NCI-H345 treated with DMSO at 0.1 percent for 48 hours (cell line): ENCODE measurements around the gene ZSCAN29.
A peak's percentile ranks its signal among the peaks of the same experiment; 100 is the strongest.
"Not testable (repeated sequence)": the region's sequence is repeated elsewhere in the genome, so short reads cannot be mapped to it uniquely, and the experiment has no call there.

Experiments used
- DNase-seq: peaks from one replicate; lab custom pipeline; 2025; ENCODE audit not compliant: unreplicated experiment; lab: John Stamatoyannopoulos, UW

The ZSCAN29 gene

DNA sequence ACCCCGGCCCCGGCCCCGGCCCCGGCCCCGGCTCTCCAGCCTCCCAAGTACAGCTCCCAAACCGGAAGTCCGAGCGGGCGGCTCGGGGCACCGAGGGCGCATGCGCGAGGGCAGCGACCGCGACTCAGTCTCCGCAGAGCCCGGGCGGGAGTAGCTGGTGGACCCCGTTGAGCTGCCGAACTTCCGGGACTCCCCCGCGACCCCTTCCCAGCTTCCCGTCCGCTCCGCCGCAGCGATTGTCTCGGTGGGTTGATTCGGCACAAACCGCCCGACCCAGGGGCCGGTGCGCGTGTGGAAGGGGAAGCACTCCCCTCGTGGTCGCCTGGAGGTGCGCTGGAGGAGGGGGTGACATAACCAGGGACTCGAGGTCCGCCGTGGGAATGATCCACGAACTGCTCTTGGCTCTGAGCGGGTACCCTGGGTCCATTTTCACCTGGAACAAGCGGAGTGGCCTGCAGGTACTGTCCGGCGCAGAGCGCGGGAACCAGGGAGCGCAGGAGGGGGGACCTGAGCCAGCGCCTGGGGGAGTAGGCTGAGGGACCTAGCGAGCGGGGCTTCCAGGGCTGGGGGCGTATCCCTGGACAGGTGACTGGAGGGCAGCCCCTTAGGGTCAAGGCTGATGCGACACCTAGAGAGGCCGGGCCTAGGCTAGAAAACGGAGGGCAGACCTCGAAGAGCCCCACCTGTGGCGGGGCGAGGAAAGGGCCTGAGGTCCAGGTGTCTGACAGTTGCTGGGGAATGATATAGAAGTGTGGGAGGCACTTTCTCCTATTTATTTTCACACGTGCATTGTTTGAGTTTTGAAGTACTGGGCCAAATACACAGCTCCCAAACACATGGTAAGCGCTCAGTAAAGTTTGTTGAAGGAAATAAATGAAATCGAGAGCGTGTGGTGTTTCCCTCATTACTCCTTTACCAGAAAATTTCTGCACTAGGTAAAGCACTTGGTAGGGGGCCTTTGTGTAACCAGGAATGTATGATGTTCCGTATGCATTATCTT lies at the start of gene ZSCAN29, which contains the start of gene TUBGCP4:
TSS of gene ZSCAN29 (minus strand) at position 69 of the 1,000 bp plus-strand sequence. CDS start 1,130 bp downstream, outside the sequence.
TSS of gene TUBGCP4 (plus strand) at position 127 of the 1,000 bp plus-strand sequence. CDS start at position 381, 254 bp downstream.
- DNase-seq, result peak; percentile 44

DNA sequence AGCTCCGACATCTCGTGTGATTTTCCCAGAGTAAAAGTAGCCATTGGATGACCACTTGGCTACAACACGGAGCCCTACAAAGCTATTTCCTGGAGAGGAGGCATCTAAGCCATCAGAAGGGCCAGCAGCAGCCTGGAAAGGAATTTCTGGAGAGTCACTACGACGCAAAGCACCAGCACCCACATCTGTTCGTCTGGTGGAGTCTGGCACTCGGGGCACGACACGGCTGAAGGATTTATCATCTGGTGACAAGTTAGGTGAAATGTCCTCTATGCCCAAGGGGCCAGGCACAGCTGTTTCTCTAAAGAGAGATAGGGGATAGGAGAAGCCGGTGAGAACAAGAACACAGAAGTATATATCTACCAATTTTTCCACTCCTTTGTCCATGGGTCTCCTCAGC lies 49.6 kb upstream of the ZSCAN29 start:
- DNase-seq, result no peak

DNA sequence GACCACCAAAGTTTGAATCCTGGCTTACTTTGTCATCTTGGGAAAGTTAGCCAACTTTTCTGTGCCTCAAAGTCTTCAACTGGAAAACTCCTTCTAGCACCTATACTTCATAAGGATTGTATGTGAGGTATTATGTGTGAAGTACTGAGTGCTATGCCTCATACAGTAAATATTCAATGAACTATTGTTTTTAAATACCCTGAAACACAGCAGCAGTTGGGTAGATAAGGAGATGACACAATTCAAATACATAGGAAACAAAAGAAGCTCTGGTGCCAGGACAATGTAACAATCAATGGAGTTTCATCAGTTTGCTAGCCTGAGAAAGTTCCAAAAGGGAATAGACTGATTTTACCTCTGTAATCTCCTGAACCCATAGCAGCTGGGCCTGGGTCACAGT lies 43.4 kb upstream of the ZSCAN29 start:
- DNase-seq, result no peak

DNA sequence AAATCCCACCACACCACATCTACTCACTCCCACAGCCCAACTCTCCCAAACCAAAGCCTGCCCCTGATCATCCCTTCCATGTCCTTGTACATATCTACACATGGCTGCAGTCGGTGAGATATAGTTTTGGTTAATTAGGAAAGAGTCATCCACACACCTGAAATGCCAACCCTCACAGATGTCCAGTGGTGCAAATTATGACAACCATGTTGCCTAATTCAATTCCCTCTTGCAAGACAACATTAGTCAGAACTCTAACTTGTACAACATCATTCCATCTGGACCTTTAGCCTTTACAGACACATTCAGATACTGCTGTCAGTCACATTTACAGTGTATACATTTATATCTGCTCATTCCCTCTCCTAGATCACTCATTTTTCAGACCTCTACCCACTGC lies 41.3 kb upstream of the ZSCAN29 start:
- no peak for DNase-seq

DNA sequence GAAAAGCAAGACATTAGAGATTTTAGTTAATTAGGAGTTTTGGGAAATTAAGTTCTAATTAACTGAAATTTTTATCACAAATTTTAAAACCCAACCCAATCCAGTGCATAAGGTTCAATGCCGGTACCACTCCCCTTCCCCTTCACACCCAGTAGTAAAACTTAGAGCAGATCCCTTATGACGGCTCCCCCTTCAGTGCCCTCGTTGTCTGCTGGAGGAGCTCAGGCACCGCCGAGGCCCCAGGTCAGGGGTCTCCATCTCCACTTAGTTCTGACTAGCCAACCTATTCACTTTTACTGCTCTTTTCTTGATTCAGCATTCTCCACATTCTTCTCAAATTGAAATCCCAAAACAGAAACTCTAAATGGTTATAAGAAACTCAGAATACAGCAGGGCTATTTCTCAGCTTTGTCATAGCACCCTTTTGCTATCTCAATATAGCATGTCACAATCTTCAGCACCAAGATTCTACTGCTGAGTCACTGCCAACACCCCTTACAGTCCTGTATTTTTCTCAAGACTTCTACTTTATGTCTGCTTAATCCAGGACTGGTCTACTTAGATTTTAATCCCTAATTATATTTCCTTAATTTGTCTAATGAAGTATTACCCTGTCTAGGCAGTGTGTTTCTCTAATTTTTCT lies 39.9 kb upstream of the ZSCAN29 start:
- no peak for DNase-seq

DNA sequence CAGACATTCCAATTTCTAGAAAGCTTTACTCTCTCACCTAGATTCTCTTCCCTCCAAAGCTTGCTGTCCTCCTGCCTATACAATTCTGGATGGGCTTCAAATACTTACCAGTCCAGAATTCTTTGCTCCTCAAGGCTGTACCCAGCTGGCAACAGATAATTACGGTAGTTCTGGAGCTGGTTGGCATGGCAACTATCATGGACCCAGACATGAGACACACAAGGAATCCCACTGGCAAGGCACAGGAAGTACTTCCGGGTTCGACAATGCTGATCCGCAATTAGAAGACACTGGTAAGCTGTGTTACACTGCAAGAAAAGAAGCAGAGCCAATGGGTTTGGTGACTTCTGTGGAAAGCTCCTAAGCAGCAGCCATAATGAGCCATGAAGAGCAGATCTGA lies 37.9 kb upstream of the ZSCAN29 start:
- no peak for DNase-seq

DNA sequence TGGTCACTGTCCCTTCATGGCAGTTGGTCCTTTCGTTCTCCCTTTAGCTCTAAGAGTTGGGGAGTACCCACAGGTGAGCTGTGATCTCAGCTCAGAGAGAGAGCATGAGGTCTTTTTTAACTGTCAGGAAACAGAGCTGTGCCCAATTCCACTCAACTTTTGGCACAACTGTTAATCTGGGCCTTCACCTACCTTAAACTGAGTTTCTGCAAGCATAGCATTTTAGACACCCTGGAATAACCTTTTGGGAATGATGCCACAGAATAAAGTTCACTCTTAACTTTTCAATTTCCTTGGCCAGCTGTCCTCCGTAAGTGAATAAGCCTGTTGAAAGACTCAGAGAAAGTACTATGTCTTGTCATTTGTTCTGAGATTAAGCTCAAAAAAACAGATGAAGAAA lies 36.0 kb upstream of the ZSCAN29 start:
- no peak for DNase-seq

DNA sequence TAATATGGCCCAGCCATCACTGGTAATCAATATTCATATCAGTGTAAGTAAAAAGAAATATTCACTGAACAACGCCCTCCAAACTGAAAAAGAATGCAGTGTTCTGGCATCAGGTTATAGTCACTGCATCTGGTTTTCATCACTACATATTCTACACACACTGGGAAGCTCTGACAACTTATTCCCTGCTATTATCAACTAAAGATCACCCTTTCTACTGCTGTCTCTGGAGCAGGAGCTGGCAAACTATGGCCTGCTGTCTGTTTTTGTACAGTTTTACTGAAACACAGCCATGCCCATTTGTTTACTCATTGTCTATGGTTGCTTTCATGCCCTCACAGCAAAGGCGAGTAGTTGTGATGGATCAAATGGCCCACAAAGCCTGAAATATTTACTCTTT lies 35.3 kb upstream of the ZSCAN29 start:
- no peak for DNase-seq

DNA sequence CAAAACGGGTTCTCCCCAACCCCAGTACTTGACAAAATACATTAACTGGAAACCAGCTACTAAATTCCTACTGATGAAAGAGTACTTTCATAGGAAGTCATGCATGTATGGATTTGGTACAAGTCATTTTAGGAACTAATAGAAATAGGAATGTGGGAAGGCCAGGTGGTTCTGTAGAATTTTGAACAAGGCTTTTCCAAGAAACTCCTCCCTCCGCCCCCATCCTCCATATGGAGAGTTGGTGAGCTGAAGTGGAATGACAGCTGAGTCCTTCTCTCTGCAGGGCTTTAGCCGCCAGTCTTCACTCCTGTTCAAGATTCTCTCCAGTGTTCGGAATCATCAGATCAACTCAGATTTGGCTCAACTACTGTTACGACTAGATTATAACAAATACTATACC lies 33.3 kb upstream of the ZSCAN29 start:
- no peak for DNase-seq

DNA sequence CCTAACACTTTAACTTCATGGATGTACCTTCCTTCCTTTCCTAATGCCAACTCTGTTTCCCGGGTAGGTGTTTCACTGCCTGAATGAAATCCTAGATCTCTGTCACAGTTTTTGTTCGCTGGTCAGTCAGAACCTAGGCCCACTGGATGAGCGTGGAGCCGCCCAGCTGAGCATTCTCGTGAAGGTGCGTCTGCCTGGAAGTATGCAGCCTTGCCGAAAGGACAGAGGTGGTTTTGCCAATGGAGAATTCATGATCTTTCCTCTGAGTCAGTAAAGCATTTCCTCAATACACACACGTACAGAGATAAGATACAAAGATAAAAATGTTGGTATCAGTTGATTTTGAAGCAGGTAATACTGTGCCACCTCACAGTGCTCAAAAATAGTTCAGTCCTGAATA lies 32.8 kb upstream of the ZSCAN29 start:
- no peak for DNase-seq

DNA sequence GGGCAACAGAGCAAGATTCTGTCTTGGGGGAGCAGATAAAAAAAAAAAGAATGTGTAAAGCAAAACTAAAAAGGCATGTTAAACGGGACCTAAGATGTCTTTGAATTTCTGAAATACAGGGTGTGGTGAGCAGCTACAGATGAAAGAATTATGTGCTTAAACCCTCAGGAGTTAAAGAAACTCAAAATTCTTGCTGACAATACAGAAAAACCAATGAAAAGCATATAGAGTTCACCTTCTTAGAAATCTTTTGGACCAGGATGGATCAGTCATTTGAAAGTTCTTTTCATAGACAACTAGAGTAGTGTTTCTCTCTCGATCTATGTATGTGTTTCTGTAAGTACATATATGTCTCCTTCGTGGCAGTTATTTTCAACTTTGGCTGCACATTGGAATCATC lies 31.4 kb upstream of the ZSCAN29 start:
- DNase-seq, result no peak

DNA sequence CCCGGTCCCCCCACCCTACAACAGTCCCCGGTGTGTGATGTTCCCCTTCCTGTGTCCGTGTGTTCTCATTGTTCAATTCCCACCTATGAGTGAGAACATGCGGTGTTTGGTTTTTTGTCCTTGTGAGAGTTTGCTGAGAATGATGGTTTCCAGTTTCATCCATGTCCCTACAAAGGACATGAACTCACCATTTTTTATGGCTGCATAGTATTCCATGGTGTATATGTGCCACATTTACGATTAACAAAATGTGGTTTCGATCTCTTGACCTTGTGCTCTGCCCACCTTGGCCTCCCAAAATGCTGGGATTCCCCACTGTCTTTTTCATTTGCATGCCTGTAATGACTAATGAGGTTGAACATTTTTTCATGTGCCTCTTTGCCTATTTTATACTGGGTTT lies 22.7 kb upstream of the ZSCAN29 start:
- DNase-seq, result not testable (repeated sequence)

DNA sequence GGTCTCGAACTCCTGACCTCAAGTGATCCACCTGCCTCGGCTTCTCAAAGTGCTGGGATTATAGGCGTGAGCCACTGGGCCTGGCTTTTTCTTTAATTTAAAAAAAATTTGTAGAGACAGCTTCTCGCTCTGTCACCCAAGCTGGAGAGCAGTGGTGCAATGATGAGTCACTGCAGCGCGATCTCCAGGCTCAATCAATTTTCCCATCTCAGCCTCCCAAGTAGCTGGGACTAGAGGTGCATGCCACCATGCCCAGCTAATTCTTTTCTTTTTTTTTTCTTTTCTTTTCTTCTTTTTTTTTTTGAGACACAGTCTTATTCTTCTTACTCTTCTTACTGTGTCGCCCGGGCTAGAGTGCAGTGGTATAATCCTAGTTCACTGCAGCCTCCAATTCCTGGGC lies 19.9 kb upstream of the ZSCAN29 start:
- DNase-seq, result no peak

DNA sequence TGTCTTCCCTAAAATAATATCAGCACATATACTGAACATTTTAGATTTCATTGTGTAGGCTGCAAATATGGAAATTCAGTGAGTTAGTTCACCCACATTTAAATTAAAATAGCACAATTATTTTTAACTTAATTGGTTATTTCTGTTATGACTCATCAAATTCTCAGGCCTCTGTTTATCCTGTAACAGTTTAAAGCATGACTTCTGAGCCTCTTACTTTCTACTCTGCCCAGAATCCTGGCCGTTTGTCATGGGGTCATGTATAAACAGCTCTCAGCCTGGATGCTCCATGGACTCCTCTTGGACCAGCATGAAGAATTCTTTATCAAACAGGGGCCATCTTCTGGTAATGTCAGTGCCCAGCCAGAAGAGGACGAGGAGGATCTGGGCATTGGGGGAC lies 12.2 kb upstream of the ZSCAN29 start:
- no peak for DNase-seq

DNA sequence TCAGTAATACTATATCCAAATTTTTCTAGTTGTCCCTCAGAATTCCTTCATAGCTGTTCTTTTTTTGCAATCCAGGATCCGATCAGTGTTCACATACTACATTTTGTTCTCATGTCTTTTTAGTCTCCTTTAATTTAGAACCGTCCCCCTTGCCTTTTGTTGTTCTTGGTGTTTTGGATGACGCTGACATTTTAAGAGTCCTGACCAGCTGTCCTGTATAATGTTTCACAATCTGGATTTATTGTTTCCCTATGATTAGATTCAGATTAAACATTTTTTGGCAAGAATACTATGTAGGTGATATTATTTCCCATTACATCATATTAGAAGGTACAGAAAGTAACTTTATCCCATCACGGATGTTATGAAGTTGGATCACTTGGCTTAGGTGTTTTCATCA lies 11.5 kb upstream of the ZSCAN29 start:
- DNase-seq, result no peak

DNA sequence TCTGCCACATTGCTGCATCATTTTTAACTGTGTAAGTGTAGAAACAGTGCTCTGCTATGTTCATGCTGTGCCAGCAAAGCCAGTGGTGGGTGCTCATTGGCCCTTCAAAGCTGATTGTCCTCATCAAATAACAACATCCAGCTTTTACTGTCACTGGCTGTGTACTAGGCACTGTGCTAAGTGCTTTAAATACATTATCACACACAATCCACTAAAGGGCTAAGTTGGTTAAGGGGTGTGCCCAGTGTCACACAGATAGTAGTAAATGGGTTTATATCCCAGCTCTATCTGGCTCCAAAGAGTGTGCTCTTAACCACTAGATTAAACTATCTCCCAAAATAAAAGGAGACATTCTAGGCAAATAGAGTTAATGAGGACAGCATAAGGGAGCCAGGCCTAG lies 7.8 kb upstream of the ZSCAN29 start:
- DNase-seq, result no peak

DNA sequence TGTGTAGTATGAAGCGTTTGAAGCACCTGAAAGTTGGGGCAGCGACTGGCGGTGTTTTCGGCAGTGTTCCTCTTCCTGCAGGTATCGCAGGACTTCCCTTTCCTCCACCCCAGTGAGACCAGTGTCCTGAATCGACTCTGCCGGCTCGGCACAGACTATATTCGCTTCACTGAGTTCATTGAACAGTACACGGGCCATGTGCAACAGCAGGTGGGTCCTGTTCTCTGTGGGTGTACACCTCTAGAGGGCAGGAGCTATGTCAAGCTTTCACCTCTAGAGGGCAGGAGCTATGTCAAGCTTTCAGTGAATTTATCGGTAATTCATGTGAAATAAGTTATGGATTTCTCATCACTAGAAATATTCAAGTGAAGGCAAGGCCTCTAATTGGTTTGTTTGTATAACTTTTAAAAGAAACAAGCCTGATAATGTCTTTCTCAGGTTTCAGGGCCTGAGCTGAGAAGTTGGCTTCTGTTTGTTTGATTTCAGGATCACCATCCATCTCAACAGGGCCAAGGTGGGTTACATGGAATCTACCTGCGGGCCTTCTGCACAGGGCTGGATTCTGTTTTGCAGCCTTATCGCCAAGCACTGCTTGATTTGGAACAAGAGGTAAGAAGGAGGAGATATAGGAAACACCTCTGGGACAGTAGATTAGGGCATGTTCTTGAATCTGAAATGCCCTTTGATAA lies 5.3 kb upstream of the ZSCAN29 start:
- no peak for DNase-seq

DNA sequence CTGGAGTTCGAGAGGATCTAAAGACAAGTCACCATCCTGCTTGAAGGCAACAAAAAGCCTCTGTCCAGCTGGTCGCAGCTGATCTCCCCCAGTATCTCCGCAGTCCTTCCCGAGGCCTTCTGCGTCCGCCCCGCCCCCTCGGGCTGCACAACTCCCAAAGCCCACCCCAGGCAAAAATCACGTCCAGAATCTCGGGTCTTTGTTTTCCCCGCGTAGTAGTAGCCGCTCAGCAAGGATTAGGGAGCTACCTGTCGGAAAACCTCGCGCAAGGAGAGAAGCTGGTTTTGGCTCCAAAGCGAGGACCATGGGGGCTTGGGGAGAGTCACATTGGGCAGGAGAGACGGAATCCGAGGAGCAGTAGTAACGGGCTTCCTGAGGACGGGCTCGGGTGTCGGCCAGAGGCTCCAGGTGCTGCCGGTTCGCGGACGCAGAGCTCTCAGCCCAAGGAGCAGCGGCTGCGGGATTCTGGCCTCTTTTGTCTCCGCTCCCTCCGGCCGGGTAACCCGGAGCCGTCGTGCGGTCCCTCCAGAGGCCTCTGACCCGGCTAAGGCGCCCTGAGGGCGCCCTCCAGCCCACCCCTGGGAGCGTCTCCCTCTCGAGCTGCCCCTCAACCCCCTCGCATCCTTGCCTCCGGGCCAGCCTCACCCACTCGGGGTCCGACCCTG lies 401 bp downstream of the ZSCAN29 start:
- no peak for DNase-seq

DNA sequence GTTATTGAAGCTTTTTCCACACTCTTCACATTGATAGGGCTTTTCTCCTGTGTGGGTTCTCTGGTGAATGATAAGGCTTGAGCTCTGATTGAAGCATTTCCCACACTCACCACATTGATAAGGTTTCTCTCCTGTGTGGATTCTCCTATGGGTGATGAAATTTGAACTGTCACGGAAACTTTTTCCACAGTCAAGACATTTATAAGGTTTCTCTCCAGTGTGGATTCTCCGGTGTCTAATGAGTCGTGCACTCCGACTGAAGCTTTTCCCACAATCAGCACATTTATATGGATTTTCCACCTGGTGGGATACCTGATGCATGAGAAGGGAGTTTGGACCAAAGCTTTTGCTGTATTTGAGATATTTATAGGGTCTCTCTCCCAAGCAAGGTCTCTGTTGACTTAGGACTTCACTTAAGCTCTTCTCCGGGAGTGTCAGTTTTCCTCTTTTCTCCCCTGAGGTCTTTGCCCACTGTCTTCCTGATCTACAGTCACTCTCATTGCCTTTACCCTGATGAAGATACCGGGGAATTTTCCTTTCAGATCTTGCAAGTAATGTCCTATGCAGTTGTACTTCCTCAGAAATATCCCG lies 9.4 kb downstream of the ZSCAN29 start:
- no peak for DNase-seq

DNA sequence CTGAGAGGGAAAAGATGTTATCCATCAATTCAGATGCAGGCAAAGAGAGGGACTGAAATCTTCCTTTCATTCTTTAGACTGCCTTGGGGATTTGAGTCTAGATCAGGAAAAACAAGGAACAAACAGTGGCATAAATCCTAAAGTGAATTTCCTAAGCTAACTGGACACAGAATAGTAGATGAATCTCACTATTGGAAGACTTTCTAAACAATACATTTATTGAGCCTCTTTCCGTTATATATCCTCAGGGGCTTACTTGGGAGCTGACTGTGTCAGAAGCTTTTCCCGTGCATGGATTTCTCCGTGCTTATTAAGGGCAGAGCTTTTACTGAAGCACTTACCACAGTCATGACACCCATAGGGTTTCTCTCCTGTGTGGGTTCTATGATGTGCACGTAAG lies 10.0 kb downstream of the ZSCAN29 start:
- no peak for DNase-seq
